ENCODE measurements around the gene ABLIM3.

ABLIM3 gene

DNA sequence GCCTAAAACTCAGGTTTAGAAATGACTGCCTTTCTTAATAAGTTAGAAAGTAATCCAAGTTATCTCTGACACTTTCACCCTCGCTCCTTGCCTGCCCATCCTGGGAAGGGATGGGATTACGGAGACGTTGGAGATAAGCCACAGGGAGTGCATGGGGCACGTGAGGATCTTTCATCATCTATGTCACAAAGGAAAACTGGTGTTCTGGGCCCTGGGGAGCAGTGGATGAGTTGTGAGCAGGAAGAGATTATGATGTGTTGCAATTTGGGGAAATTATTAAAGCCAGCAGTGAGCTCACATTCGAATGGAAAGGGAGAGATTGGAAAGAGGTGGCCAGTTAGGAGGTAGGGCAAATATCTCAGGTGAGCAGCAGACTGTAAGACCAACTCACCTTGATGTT, 143.2 kb downstream of the ABLIM3 start:
- DNase-seq: peak; percentile 35

DNA sequence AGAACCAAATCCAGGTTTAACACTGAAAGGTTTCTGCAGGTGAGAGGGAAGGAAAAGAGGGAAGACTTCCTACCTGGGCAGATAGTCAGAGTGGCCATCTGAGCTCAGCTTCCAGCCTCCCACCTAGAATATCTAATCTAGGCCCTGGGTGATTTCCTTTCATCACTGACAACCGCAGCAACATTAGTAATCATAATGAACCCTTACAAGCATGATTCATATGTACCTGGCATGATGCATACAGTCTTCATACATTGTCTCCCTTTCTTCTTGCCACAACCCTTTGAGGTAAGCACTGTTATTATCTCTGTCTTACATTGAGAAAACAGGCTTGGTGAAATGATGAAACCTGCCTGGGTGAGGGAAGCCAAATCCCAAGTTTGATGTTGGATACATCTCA, 143.9 kb downstream of the ABLIM3 start:
- DNase-seq: no peak

DNA sequence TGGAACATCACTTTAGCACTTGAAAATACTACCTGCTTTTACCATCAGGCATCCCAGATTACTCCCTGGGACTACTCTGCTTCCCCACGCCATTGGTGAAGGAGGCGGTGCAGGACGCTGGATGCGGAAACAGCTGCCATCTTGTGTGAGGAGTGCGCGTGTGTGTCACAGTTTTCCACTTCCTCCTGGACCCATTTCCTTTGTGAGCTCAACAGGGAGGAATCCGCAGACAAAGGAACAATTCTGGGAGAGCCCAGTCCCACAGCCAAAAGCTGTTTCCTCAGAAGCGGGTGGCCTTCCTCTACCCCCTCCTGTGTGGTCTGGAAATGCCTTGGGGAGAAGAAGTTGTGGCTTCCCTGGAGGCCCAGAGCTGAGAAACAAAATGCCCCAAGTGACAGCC, 147.1 kb downstream of the ABLIM3 start:
- DNase-seq: no peak

DNA sequence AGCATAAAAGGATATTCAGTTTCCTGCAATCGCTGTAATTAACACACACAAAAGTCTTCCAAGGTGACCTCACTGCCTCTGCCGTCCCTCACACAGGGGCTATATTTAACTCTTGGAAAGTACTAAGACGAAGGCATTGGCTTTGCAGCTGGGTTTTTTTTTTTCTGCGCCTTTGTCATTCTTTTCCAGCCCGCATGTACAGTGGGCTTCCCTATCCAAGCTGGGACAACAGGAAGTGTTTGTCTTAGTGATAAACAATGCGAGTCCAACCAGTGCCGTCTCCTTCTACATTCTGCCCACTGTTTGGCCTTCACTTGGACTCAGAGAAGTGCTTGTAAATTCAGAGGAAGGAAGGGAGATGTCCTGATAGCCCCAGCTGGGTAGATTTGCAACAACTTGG, 148.0 kb downstream of the ABLIM3 start:
- no peak for DNase-seq

- no peak for DNase-seq
These were observed 153.9 kb downstream of the ABLIM3 start for GRCh38 chr5:149294872-149295829.

- no peak for DNase-seq
These were observed 156.2 kb downstream of the ABLIM3 start for GRCh38 chr5:149297340-149298025.

- no peak for DNase-seq
These were observed 156.9 kb downstream of the ABLIM3 start for GRCh38 chr5:149298163-149298562.

DNA sequence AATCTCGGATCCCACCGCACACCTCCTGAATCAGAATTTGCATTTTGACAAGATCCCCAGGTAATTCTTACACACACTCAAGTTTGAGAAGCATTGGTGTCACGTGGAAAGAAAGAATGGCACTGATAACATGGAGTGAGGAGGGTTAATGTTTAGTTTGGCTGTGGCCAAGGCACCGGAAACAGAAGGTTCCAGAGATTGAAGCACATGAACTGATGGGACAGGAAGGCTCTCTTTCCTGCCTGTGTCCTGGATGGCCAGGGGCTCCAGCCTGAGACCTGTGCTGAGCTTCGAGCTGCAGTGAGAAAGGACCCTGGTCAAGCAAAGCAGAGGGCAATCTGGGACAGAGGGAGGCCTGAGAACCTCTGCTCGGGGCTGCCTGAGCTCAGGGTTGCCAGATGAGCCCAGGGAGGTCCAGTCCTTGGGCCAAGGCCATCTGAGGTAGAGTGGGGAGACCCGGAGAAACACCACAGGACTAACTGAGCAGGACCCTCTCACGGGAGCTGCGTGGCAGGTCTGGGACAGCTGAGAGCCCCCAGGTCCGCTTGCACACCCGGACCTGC, 157.6 kb downstream of the ABLIM3 start:
- DNase-seq: no peak

- no peak for DNase-seq
These were observed 158.3 kb downstream of the ABLIM3 start for GRCh38 chr5:149299451-149300054.

- no peak for DNase-seq
These were observed 159.1 kb downstream of the ABLIM3 start for GRCh38 chr5:149300441-149300840.

DNA sequence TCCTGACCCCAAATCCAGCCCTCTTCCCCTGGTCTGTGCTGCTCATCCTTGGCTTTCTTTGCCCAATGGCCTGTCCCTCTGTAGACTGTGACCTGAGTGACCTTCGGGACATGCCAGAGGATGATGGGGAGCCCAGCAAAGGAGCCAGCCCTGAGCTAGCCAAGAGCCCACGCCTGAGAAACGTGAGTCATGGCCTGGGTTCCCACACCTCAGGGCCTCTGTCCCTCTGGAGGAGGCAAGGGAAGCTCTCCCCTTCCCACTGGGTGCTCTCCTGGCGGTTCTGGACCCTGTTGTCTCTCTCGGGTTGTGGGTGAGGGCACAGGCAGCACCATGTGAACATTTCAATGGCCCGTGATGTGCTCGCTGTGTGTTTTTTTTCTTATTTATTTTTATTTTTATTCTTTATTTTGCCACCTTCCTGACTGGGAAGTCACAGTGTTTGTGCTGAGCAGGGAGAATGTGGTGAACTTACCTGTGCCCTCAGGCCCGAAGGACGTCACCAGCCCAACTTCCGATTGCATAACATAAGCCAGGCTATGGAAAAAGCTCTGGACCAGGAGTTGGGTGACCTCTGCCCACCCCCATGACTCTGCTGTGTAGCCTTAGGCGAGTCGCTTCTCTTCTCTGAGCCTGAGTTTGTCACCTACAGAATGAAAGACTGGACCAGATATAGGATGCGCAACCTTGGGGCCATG, 159.9 kb downstream of the ABLIM3 start:
- DNase-seq: no peak

- DNase-seq: no peak
These were observed 160.6 kb downstream of the ABLIM3 start for GRCh38 chr5:149301744-149302380.

GRCh38 chr5:149302641-149303040, 161.3 kb downstream of the ABLIM3 start:
- DNase-seq: no peak

DNA sequence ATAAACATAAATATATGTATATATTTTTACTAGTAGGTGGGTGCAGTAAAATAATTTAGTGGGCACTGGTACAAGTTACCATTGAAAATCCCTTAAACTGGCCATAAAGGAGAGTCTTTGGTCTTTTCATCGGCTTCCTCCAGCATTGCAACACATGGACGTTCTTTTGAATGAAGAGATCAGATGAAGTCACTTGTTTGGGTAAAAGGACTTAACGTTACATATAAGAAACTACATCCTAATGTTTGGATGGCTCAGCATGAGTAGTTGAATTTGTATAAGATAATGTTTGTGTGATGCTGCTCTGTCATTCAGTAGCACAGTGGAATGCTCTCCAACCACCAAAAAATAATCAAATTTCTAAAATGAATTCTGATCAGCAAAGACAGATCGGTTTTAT, 161.9 kb downstream of the ABLIM3 start:
- no peak for DNase-seq

- DNase-seq: no peak
These were observed 163.1 kb downstream of the ABLIM3 start for GRCh38 chr5:149304195-149305078.

DNA sequence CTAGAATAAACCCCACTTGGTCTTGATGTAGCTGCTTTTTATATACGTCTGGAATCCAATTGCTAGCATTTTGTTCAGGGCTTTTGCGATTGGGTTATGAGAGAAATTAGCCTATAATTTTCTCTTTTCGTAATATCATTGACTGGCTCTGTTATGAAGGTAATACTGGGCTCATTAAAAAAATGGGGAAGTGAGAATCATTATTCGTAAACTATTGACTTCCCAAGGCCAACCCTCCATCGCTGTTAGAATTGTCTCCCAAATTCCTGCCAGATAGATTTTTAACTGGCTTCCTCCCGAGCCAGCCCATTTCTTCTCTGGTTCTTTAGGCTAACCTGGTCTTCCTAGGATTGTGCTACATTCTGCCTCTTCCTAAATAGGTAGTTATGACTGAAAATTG, 168.1 kb downstream of the ABLIM3 start:
- DNase-seq: no peak

Measured in DMS79 treated with DMSO at 0.1 percent for 48 hours (cell line).